Kidney epithelial cell (primary cell): ENCODE measurements around the gene SCARB1. TPM values are rescaled to one million over a fixed set of nuclear protein-coding genes. Genes with fewer than 3 reads are reported as not detected.

ENCODE experiments used
- DNase-seq: peaks from one replicate; pipeline ENCODE4 v3.0.0-alpha.2; 2010; ENCODE audit warnings: low read depth
- H3K27me3 ChIP-seq: 2 replicates; pipeline ENCODE4 v1.6.0; 2011; ENCODE audit warnings: low read length; ENCODE audit not compliant: control insufficient read depth, insufficient read depth
- H3K36me3 ChIP-seq: 2 replicates; pipeline ENCODE4 v1.5.1; 2011; ENCODE audit warnings: low read length; ENCODE audit not compliant: control insufficient read depth, insufficient read depth
- H3K4me3 ChIP-seq: 2 replicates; pipeline ENCODE4 v1.5.1; 2011; ENCODE audit warnings: low read depth, mild to moderate bottlenecking, control low read depth, low read length
- total RNA-seq: library from RNA; depleted of rRNA; stranded (reverse); fragments of >200 nt; gene quantifications from 2 replicates; pipeline ENCODE4 v1.2.3, GENCODE V29; 2015
- TF ChIP-seq, protein P1 (sequence below): IDR thresholded peaks from 2 replicates; pipeline ENCODE4 v1.5.1; 2011; ENCODE audit warnings: mild to moderate bottlenecking, moderate library complexity, low read length, control low read depth, inconsistent platforms; ENCODE audit not compliant: insufficient read depth, poor library complexity, severe bottlenecking

The SCARB1 gene
- total RNA-seq, 1 donor from 2014 or later: 30.0 TPM

- Histone ChIP-seq H3K36me3 (no peaks in the 10 kb centered on the region), H3K27me3 (no peaks in the 10 kb centered on the region), H3K4me3 (no peak overlapping the region)
- TF ChIP-seq, protein P1, sequence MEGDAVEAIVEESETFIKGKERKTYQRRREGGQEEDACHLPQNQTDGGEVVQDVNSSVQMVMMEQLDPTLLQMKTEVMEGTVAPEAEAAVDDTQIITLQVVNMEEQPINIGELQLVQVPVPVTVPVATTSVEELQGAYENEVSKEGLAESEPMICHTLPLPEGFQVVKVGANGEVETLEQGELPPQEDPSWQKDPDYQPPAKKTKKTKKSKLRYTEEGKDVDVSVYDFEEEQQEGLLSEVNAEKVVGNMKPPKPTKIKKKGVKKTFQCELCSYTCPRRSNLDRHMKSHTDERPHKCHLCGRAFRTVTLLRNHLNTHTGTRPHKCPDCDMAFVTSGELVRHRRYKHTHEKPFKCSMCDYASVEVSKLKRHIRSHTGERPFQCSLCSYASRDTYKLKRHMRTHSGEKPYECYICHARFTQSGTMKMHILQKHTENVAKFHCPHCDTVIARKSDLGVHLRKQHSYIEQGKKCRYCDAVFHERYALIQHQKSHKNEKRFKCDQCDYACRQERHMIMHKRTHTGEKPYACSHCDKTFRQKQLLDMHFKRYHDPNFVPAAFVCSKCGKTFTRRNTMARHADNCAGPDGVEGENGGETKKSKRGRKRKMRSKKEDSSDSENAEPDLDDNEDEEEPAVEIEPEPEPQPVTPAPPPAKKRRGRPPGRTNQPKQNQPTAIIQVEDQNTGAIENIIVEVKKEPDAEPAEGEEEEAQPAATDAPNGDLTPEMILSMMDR: no peak
- no peak for DNase-seq
Observed at GRCh38 chr12:124829708-124830304, 33.9 kb downstream of the SCARB1 start.

DNA sequence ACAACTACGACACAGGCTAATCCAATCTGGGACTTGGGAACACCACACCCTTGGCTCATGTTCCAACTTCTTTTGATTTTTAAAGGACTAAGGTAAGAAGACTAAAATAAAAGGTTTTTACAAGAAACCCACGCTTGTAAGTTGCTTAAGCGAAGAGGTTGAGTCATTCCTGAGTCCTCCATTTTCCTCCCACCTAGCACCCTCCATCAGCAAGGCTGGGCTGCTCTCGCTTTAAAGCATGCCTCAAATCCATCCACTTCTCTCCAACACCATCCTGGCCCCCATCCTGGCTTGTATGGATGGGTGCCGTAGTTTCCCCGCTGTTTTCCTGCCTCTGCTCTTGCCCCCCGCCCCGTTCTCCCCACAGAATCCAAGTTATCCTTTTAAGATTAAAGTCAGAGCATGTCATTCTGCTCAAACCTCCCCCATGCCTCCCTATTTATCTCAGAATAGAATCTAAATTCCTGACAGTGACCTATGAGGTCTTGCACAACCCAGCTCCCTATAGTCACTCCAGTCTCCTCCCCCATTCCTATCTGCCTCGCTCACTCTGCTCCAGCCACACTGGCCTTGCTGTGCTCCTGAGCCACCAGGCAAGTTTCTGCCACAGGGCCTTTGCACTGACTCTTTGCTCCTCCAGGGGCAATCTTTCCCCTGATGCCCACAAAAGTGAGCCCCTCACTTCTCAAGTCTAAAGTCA, 34.5 kb downstream of the SCARB1 start:
- peak; percentile 75 for DNase-seq
- no peaks in the 10 kb centered on the region for H3K27me3 ChIP-seq
- H3K36me3 ChIP-seq: no peaks in the 10 kb centered on the region
- no peak overlapping the region for H3K4me3 ChIP-seq
- TF ChIP-seq, protein P1: no peak

DNA sequence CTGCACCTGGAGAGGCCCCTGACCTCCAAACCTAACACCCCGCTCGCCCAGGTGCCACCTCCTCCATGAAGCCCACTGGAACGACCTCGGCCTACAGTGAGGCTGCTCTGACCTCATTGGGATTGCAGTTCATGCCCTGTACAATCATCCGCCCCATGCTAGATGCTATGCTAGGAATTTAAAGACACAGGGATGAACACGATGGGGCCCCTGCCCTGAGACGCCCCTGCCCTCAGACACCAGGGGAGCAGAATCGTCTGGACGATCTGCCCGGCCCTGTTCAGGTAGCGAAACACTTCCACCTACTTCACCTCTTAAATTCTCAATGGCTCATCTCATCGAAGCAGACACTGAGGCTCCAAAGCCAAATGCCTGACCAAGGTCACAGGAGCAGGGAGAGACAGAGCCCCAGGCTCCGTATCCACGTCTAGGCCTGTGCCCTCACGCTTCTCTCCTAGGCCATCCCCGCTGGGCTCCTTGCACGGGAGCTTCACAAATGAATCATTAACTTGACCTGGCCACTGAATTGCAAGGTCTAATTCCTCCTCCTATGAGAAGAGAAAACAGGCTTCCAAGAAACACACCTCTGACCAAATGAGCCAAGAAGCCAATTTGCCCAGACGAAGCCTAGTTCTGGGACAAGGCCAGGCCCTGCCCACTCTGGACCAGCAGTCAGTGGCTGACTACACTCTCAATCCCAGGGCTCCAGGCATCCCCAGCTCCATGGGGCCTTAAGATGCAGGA, 35.2 kb downstream of the SCARB1 start:
- no peaks in the 10 kb centered on the region for H3K27me3 ChIP-seq
- H3K4me3 ChIP-seq: no peak overlapping the region
- DNase-seq: peak; percentile 79
- TF ChIP-seq, protein P1: no peak
- H3K36me3 ChIP-seq: no peaks in the 10 kb centered on the region

DNA sequence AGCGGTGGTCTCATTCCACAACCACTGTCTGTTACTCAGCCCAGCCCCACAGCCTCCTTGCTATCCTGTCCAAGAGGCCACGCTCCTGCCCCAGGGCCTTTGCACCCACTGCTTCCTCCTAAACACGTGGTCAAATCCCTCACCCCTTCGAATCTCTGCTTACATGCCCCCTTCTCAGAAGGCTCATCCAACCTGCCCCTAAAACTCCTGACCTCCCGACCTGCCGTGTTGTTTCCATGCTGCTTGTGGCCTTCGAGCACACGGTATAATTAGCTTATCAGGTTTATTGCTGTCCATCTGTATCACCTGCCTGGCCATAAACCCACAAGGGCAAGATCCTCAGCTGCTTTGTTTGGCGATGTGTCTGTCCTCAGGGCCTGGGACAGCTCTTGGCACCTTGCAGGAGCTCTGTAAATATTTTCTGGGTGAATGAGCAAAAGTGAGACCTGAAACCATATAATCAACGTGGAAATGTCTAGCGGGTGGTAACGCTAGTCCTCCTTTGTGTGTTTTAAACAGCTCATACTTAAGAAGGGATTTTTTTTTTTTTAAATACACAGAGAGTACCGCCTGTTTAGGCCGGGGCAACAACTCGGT, 36.0 kb downstream of the SCARB1 start:
- Histone ChIP-seq H3K4me3 (no peak overlapping the region), H3K36me3 (no peaks in the 10 kb centered on the region), H3K27me3 (no peaks in the 10 kb centered on the region)
- TF ChIP-seq, protein P1: no peak
- no peak for DNase-seq

- no peaks in the 10 kb centered on the region for H3K27me3 ChIP-seq
- no peak overlapping the region for H3K4me3 ChIP-seq
- TF ChIP-seq, protein P1: no peak
- DNase-seq: no peak
- no peaks in the 10 kb centered on the region for H3K36me3 ChIP-seq
Observed at GRCh38 chr12:124824195-124824594, 39.5 kb downstream of the SCARB1 start.
